IMR-90 (cell line): Measurements from ENCODE around the gene NT5C3B. TPM values are rescaled to one million over a fixed set of nuclear protein-coding genes. Genes with fewer than 3 reads are reported as not detected.

Experiments used
- ATAC-seq: fragments of 200-7000 bp; cut with Tn5 transposase; 2 replicates; pipeline ENCODE4 v1.9.1; 2020; ENCODE audit warnings: low read depth, mild to moderate bottlenecking, moderate library complexity
- BruUV-seq: library from RNA; stranded (reverse); fragments of 400-500 nt; replicated peaks from 2 replicates; lab custom pipeline; 2021; lab: Mats Ljungman, UMichigan
- CTCF ChIA-PET: fragments of 300-600 bp; formaldehyde crosslinking; extraction: SDS; loops from one replicate; lab custom pipeline; 2021; ENCODE audit warnings: antibody characterized with exemption; lab: Yijun Ruan, JAX
- POLR2A ChIA-PET: fragments of 300-600 bp; sonication (Branson Sonifier 250); formaldehyde crosslinking; loops from one replicate; lab custom pipeline; 2022; ENCODE audit warnings: antibody characterized with exemption; ENCODE audit not compliant: unreplicated experiment; lab: Charles Lee
- DNase-seq: peaks from one replicate; pipeline ENCODE4 v3.0.0; 2013
- H2AFZ ChIP-seq: replicated peaks from 2 replicates; pipeline ENCODE3; 2013; ENCODE audit warnings: low read length, mild to moderate bottlenecking; ENCODE audit not compliant: poor library complexity
- H2AK5ac ChIP-seq: 2 replicates; pipeline ENCODE4 v1.6.1; 2013; ENCODE audit warnings: low read depth, low read length, inconsistent platforms
- H2AK9ac ChIP-seq: replicated peaks from 2 replicates; pipeline ENCODE3; 2013; ENCODE audit warnings: mild to moderate bottlenecking, low read depth, low read length, moderate library complexity; ENCODE audit not compliant: poor library complexity
- H2BK120ac ChIP-seq: 2 replicates; pipeline ENCODE4 v1.6.1; 2013; ENCODE audit warnings: low read depth, low read length, inconsistent platforms
- H2BK15ac ChIP-seq: 3 replicates; pipeline ENCODE4 v1.6.1; 2013; ENCODE audit warnings: low read depth, low read length, inconsistent platforms
- H2BK20ac ChIP-seq: 2 replicates; pipeline ENCODE4 v1.6.1; 2013; ENCODE audit warnings: low read depth, mild to moderate bottlenecking, inconsistent platforms, low read length, moderate library complexity
- H2BK5ac ChIP-seq: 2 replicates; pipeline ENCODE4 v1.6.1; 2013; ENCODE audit warnings: mild to moderate bottlenecking, low read depth, low read length, inconsistent platforms; ENCODE audit not compliant: poor library complexity, severe bottlenecking
- H3K14ac ChIP-seq: replicated peaks from 2 replicates; pipeline ENCODE4 v1.6.1; 2013; ENCODE audit warnings: low read depth, low read length, inconsistent platforms
- H3K18ac ChIP-seq: 2 replicates; pipeline ENCODE4 v1.6.1; 2013; ENCODE audit warnings: low read depth, low read length, control low read depth
- H3K23ac ChIP-seq: 2 replicates; pipeline ENCODE4 v1.6.1; 2013; ENCODE audit warnings: low read depth, low read length, inconsistent platforms
- H3K27ac ChIP-seq: 2 replicates; pipeline ENCODE4 v1.5.1; 2013; ENCODE audit warnings: mild to moderate bottlenecking, control low read depth, low read length; ENCODE audit not compliant: insufficient read depth
- H3K27me3 ChIP-seq: 2 replicates; pipeline ENCODE4 v1.6.1; 2013; ENCODE audit warnings: low read length; ENCODE audit not compliant: control insufficient read depth, insufficient read depth
- H3K36me3 ChIP-seq: 2 replicates; pipeline ENCODE4 v1.6.1; 2013; ENCODE audit warnings: low read length, mixed read lengths; ENCODE audit not compliant: control insufficient read depth, insufficient read depth
- H3K4ac ChIP-seq: 2 replicates; pipeline ENCODE4 v1.6.1; 2013; ENCODE audit warnings: low read depth, low read length, inconsistent platforms
- H3K4me1 ChIP-seq: 2 replicates; pipeline ENCODE4 v1.6.1; 2013; ENCODE audit warnings: low read length, mixed read lengths; ENCODE audit not compliant: control insufficient read depth, insufficient read depth
- H3K4me2 ChIP-seq: 2 replicates; pipeline ENCODE4 v1.6.1; 2013; ENCODE audit warnings: low read depth, mild to moderate bottlenecking, control low read depth, low read length, moderate library complexity
- H3K4me3 ChIP-seq: 2 replicates; pipeline ENCODE4 v1.5.1; 2013; ENCODE audit warnings: low read depth, mild to moderate bottlenecking, control low read depth, low read length, moderate library complexity; ENCODE audit not compliant: insufficient read depth
- H3K56ac ChIP-seq: 2 replicates; pipeline ENCODE4 v1.6.1; 2013; ENCODE audit warnings: low read length, inconsistent platforms; ENCODE audit not compliant: insufficient read depth; ENCODE audit errors: extremely low read depth
- H3K79me1 ChIP-seq, 2 experiments: 2 replicates each; pipeline ENCODE4 v1.6.1; 2013; ENCODE audit warnings: low read length in 2 of 2, inconsistent platforms in 1 of 2, low read depth in 1 of 2
- H3K9ac ChIP-seq: 2 replicates; pipeline ENCODE4 v1.6.1; 2013; ENCODE audit warnings: low read depth, low read length, control low read depth
- H3K9me1 ChIP-seq: 2 replicates; pipeline ENCODE4 v1.6.1; 2013; ENCODE audit warnings: low read length, inconsistent platforms; ENCODE audit not compliant: insufficient read depth
- H3K9me3 ChIP-seq: 2 replicates; pipeline ENCODE4 v1.6.1; 2013; ENCODE audit warnings: low read length; ENCODE audit not compliant: control insufficient read depth, insufficient read depth
- H4K20me1 ChIP-seq: 2 replicates; pipeline ENCODE4 v1.6.1; 2013; ENCODE audit warnings: low read length, inconsistent platforms; ENCODE audit not compliant: insufficient read depth
- H4K5ac ChIP-seq: 2 replicates; pipeline ENCODE4 v1.6.1; 2013; ENCODE audit warnings: mild to moderate bottlenecking, low read depth, low read length, control low read depth
- H4K8ac ChIP-seq, 2 experiments: 2 replicates each; pipeline ENCODE4 v1.6.1; 2013; ENCODE audit warnings: low read depth in 2 of 2, low read length in 2 of 2, control low read depth in 1 of 2, inconsistent platforms in 1 of 2
- H4K91ac ChIP-seq: 2 replicates; pipeline ENCODE4 v1.6.1; 2013; ENCODE audit warnings: low read depth, low read length, inconsistent platforms; ENCODE audit not compliant: insufficient read depth
- CEBPB ChIP-seq: IDR thresholded peaks from 2 replicates; pipeline ENCODE4 v1.6.1; 2012; ENCODE audit warnings: low read depth, low read length, improper control_type of control experiment
- MAZ ChIP-seq: IDR thresholded peaks from 2 replicates; pipeline ENCODE4 v1.6.1; 2012; ENCODE audit warnings: low read depth, mild to moderate bottlenecking, low read length, improper control_type of control experiment, moderate library complexity, borderline replicate concordance
- POLR2A ChIP-seq: IDR thresholded peaks from 2 replicates; pipeline ENCODE4 v1.6.1; 2012; ENCODE audit warnings: mild to moderate bottlenecking, low read depth, low read length
- RCOR1 ChIP-seq: IDR thresholded peaks from 2 replicates; pipeline ENCODE4 v1.6.1; 2012; ENCODE audit warnings: mild to moderate bottlenecking, low read length, improper control_type of control experiment; ENCODE audit not compliant: insufficient replicate concordance
- USF2 ChIP-seq: fragments of 150-350 bp; IDR thresholded peaks from 2 replicates; pipeline ENCODE4 v1.6.1; 2017; ENCODE audit warnings: mild to moderate bottlenecking, antibody characterized with exemption, low read length, low read depth
- WGBS, 2 experiments: methylation state at CpG; one replicate each; pipeline versions ENCODE4 v1.1.5 to v1.1.7; 2013; ENCODE audit warnings: missing lambda C conversion rate in 2 of 2; ENCODE audit not compliant: insufficient read length in 1 of 2; ENCODE audit errors: extremely low coverage in 2 of 2; 5-methylcytosine and 5-hydroxymethylcytosine counted together
- dilution Hi-C: fragments of 300-500 bp; cut with HindIII; formaldehyde crosslinking; loops from one replicate; pipeline ENCODE4 v1.14.3; 2018; ENCODE audit warnings: low sequenced_read_pairs; ENCODE audit not compliant: unreplicated experiment
- in situ Hi-C: fragments of 300-500 bp; cut with MboI; formaldehyde crosslinking; loops from 3 replicates; pipeline ENCODE4 v1.14.3; 2019; ENCODE audit warnings: low sequenced_read_pairs, inconsistent platforms, mixed read lengths
- intact Hi-C: fragments of 100-400 bp; cut with micrococcal nuclease; formaldehyde crosslinking; loops from 2 replicates; pipeline ENCODE4 v1.10.0; 2022
- polyA plus RNA-seq, 3 experiments: library from polyadenylated mRNA; depleted of rRNA; stranded (reverse); fragments of >200 nt; gene quantifications; 2 replicates each; pipeline ENCODE4 v1.2.3, GENCODE V29; 2012; ENCODE audit warnings: low replicate concordance in 1 of 3
- total RNA-seq: library from RNA; depleted of rRNA; stranded (reverse); fragments of >200 nt; gene quantifications from 2 replicates; pipeline ENCODE4 v1.2.3, GENCODE V29; 2012

NT5C3B gene
- total and polyA plus RNA-seq, 2 of the 4 experiments (the other 2 are of a cell fraction) = 59.9 to 92.7 TPM

- H3K23ac ChIP-seq = 0 out of 2 replicates have a peak overlapping the region, but pooled peaks have one; percentile 6
- no peak overlapping the region; the same call in 2 of the 3 replicates for H2BK15ac ChIP-seq
- peak overlapping the region; percentile 83 to 86; a peak in 3 of 4 replicates for H4K8ac ChIP-seq
- no peak overlapping the region for H2AK9ac ChIP-seq
- no peak overlapping the region for H2BK20ac ChIP-seq
- dilution Hi-C loops (no loop called here), in situ Hi-C loops (no loop called here), intact Hi-C loops (no loop called here)
- peak overlapping the region; percentile 97 for H3K4me2 ChIP-seq
- H3K27me3 ChIP-seq = no peaks in the 10 kb centered on the region
- H2AFZ ChIP-seq = peak overlapping the region; percentile 86
- peaks cover 4% of the 10 kb centered on the region; the same call in 1 of the 2 replicates for H4K20me1 ChIP-seq
- no peak overlapping the region for H2BK5ac ChIP-seq
- POLR2A ChIA-PET = no interaction called here
- WGBS, 2 experiments = 34% methylated on average over 10 of the region's 21 CpGs; no CpG with 5 or more reads in 1 of the 2 experiments
- H3K14ac ChIP-seq = peak overlapping the region; percentile 18; the same call in 1 of the 2 replicates
- no peak overlapping the region for H3K18ac ChIP-seq
- peak overlapping the region; percentile 27; the same call in 1 of the 2 replicates for H2AK5ac ChIP-seq
- ATAC-seq (peak; percentile 28), DNase-seq (no peak)
- H2BK120ac ChIP-seq = peak overlapping the region; percentile 6; the same call in 1 of the 2 replicates
- peaks cover 4% of the 10 kb centered on the region for H3K36me3 ChIP-seq
- H3K4me3 ChIP-seq = peak overlapping the region; percentile 96
- H3K56ac ChIP-seq = no peak overlapping the region
- peaks cover 7 to 19% of the 10 kb centered on the region in 2 experiments; a peak in 2 of 4 replicates for H3K79me1 ChIP-seq
- BruUV-seq = no TSS peak
- H3K4ac ChIP-seq = 0 out of 2 replicates have a peak overlapping the region, but pooled peaks have one; percentile 13
- H4K5ac ChIP-seq = peak overlapping the region; percentile 83
- CTCF ChIA-PET = no interaction called here
- H4K91ac ChIP-seq = 0 out of 2 replicates have a peak overlapping the region, but pooled peaks have one; percentile 14
- no peak for TF ChIP-seq POLR2A
- TF ChIP-seq MAZ = no peak
- TF ChIP-seq RCOR1 = no peak
- TF ChIP-seq USF2 = no peak
- TF ChIP-seq CEBPB = no peak
- H3K27ac ChIP-seq = peak overlapping the region; percentile 46; the same call in 1 of the 2 replicates
- peaks cover 13% of the 10 kb centered on the region for H3K9me1 ChIP-seq
- H3K9me3 ChIP-seq = no peaks in the 10 kb centered on the region
- H3K9ac ChIP-seq = peak overlapping the region; percentile 80
- H3K4me1 ChIP-seq = peaks cover 10% of the 10 kb centered on the region
Observed at GRCh38 chr17:41836550-41837196, 641 bp upstream of the NT5C3B start.
